GM12891 (cell line): ENCODE measurements around the gene ASPN.

Experiments used
- POLR2A ChIP-seq: IDR thresholded peaks from 2 replicates; pipeline ENCODE4 v1.6.1; 2011; ENCODE audit warnings: low read depth, low read length, control low read depth
- POLR2AphosphoS5 ChIP-seq: IDR thresholded peaks from 2 replicates; pipeline ENCODE4 v1.6.1; 2011; ENCODE audit warnings: low read depth, low read length, control low read depth
- TAF1 ChIP-seq: IDR thresholded peaks from 2 replicates; pipeline ENCODE4 v1.6.1; 2011; ENCODE audit warnings: low read depth, low read length, control low read depth

- no peak for TF ChIP-seq POLR2AphosphoS5
- no peak for TF ChIP-seq POLR2A
- no peak for TF ChIP-seq TAF1
Observed at GRCh38 chr9:92468206-92468605, 14.1 kb downstream of the ASPN start.
